GM19467 (cell line): Measurements from ENCODE around the gene LPCAT3.

Experiments
- ATAC-seq: cut with Tn5 transposase; IDR thresholded peaks from one replicate; pipeline ENCODE4 v1.9.1; 2021; ENCODE audit warnings: mild to moderate bottlenecking, moderate library complexity; ENCODE audit not compliant: unreplicated experiment

Gene LPCAT3

GRCh38 chr12:6954316-6955107 lies 63.8 kb downstream of the LPCAT3 start:
- no peak for ATAC-seq

- ATAC-seq, result peak; percentile 38
Observed at GRCh38 chr12:6953442-6954315, 64.6 kb downstream of the LPCAT3 start.

GRCh38 chr12:6952863-6953441 lies 65.3 kb downstream of the LPCAT3 start:
- ATAC-seq, result no peak

- ATAC-seq, result no peak
Observed at GRCh38 chr12:6952121-6952862, 66.0 kb downstream of the LPCAT3 start.

- ATAC-seq, result no peak
Observed at GRCh38 chr12:6951551-6952120, 66.6 kb downstream of the LPCAT3 start.

GRCh38 chr12:6950811-6951540 lies 67.3 kb downstream of the LPCAT3 start, which contains the start of gene PTPN6:
TSS of gene PTPN6 (plus strand) at chr12:6951356. CDS start at chr12:6951513, 157 bp downstream.
- ATAC-seq, result no peak

- ATAC-seq, result no peak
Observed at GRCh38 chr12:6950401-6950801, 67.9 kb downstream of the LPCAT3 start.

- no peak for ATAC-seq
Observed at GRCh38 chr12:6948873-6949594, 69.2 kb downstream of the LPCAT3 start.

GRCh38 chr12:6947615-6948014 lies 70.7 kb downstream of the LPCAT3 start:
- no peak for ATAC-seq

- ATAC-seq, result no peak
Observed at GRCh38 chr12:6946920-6947374, 71.3 kb downstream of the LPCAT3 start.

GRCh38 chr12:6946033-6946919 lies 72.0 kb downstream of the LPCAT3 start:
- ATAC-seq, result peak; percentile 26

- ATAC-seq, result no peak
Observed at GRCh38 chr12:6945613-6946012, 72.7 kb downstream of the LPCAT3 start.

- ATAC-seq, result peak; percentile 28
Observed at GRCh38 chr12:6944381-6945186, 73.7 kb downstream of the LPCAT3 start.

GRCh38 chr12:6943722-6944380 lies 74.4 kb downstream of the LPCAT3 start, which contains the start of the genes C12orf57 and RNU7-1:
TSS of gene C12orf57 (plus strand) at chr12:6944022. CDS start at chr12:6944122, 100 bp downstream.
TSS of gene RNU7-1 (plus strand) at chr12:6943816.
- ATAC-seq, result peak; percentile 28

GRCh38 chr12:6943389-6943721 lies 74.9 kb downstream of the LPCAT3 start:
- ATAC-seq, result peak; percentile 18

- no peak for ATAC-seq
Observed at GRCh38 chr12:6942331-6942665, 76.0 kb downstream of the LPCAT3 start.

- ATAC-seq, result no peak
Observed at GRCh38 chr12:6941782-6942181, 76.5 kb downstream of the LPCAT3 start.
